Measurements from ENCODE around the gene PNMA8C.

- TF ChIP-seq, protein P1, sequence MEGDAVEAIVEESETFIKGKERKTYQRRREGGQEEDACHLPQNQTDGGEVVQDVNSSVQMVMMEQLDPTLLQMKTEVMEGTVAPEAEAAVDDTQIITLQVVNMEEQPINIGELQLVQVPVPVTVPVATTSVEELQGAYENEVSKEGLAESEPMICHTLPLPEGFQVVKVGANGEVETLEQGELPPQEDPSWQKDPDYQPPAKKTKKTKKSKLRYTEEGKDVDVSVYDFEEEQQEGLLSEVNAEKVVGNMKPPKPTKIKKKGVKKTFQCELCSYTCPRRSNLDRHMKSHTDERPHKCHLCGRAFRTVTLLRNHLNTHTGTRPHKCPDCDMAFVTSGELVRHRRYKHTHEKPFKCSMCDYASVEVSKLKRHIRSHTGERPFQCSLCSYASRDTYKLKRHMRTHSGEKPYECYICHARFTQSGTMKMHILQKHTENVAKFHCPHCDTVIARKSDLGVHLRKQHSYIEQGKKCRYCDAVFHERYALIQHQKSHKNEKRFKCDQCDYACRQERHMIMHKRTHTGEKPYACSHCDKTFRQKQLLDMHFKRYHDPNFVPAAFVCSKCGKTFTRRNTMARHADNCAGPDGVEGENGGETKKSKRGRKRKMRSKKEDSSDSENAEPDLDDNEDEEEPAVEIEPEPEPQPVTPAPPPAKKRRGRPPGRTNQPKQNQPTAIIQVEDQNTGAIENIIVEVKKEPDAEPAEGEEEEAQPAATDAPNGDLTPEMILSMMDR (IDR thresholded peaks at IDR 0.05; ENCODE audit: insufficient read depth, low read depth, low read length), result no peak
- no peak for TF ChIP-seq EZH2 (IDR thresholded peaks at IDR 0.05; ENCODE audit: insufficient read depth, low read length)
Measured at GRCh38 chr19:46407856-46408663, 20.7 kb downstream of the PNMA8C start.

Measured in astrocyte (in vitro differentiated cells and primary cell).